Neural progenitor cell (in vitro differentiated cells): ENCODE results near the gene FRMD7.

ENCODE experiments used
- CTCF ChIP-seq: fragments of 200-600 bp; sonication (generic); IDR thresholded peaks from 2 replicates; pipeline ENCODE4 v1.5.1; 2017; ENCODE audit warnings: antibody characterized with exemption, mild to moderate bottlenecking
- EZH2 ChIP-seq: fragments of 200-600 bp; sonication (generic); IDR thresholded peaks from 2 replicates; pipeline ENCODE4 v1.6.1; 2017; ENCODE audit warnings: antibody characterized with exemption, mild to moderate bottlenecking, moderate library complexity
- EZH2phosphoT487 ChIP-seq: fragments of 200-600 bp; sonication (generic); IDR thresholded peaks from 2 replicates; pipeline ENCODE4 v1.6.1; 2017; ENCODE audit warnings: antibody characterized with exemption

GRCh38 chrX:132146456-132146855, 18.6 kb upstream of the FRMD7 start:
- TF ChIP-seq CTCF (no peak), EZH2 (no peak), EZH2phosphoT487 (no peak)
